GM08714 (cell line): ENCODE measurements around the gene ADAMTS3.
"Not testable (repeated sequence)": the region's sequence is repeated elsewhere in the genome, so short reads cannot be mapped to it uniquely, and the experiment has no call there.

Source experiments
- H3K4me3 ChIP-seq: fragments of 200-500 bp; sonication (Bioruptor generic); 2 replicates; pipeline ENCODE4 v1.5.1; 2014; ENCODE audit warnings: mild to moderate bottlenecking, low read length, inconsistent platforms
- ZNF274 ChIP-seq: IDR thresholded peaks from 2 replicates; pipeline ENCODE4 v1.6.1; 2012; ENCODE audit warnings: mild to moderate bottlenecking, low read depth, low read length

Gene ADAMTS3

DNA sequence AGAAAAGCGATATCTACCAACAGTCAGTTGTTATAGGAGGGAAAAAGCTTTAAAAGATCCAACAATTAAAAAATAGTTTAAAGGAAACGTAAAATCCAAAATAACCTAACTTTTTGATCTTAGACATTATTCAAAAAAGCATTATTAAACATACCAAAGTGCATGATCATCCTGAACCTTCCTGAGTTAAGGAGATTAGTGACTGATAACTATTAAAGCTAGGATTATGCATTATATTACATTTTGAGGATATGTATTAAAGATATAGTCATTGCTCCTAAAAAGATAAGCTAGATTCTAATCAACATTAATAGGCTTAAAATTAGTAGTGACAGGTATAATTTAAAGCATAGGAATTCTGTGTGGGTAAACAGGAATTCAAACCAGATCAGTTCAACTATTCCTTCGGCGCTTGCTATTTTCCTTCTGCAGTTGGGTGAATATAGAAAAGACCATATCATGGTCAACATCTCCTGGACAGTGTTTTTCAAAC is 139.6 kb downstream of the ADAMTS3 start:
- no peak overlapping the region for H3K4me3 ChIP-seq
- TF ChIP-seq ZNF274, result no peak

DNA sequence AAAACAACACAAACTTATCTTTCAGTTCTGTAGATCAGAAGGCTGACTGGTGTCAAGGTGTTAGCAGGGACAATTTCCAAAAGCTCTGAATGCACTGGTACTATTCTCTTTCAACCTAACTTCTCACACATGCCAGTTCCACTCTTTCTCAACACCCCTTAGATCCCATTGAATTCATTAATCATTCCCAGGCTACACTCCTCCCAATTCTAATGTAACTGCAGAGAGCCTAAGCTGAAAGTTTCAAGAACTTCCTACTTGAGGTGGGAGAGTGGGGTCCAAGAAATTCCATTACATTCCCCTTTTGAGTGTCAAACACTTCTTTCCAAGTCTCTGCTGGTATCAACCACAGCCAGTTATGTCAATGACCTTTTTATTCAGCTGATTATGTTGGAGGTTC is 142.0 kb downstream of the ADAMTS3 start:
- no peak for TF ChIP-seq ZNF274
- no peak overlapping the region for H3K4me3 ChIP-seq

DNA sequence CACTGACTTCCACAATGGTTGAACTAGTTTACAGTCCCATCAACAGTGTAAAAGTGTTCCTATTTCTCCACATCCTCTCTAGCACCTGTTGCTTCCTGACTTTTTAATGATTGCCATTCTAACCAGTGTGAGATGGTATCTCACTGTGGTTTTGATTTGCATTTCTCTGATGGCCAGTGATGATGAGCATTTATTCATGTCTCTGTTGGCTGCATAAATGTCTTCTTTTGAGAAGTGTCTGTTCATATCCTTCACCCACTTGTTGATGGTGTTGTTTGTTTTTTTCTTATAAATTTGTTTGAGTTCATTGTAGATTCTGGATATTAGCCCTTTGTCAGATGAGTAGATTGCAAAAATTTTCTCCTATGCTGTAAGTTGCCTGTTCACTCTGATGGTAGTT is 143.1 kb downstream of the ADAMTS3 start:
- not testable (repeated sequence) for H3K4me3 ChIP-seq

DNA sequence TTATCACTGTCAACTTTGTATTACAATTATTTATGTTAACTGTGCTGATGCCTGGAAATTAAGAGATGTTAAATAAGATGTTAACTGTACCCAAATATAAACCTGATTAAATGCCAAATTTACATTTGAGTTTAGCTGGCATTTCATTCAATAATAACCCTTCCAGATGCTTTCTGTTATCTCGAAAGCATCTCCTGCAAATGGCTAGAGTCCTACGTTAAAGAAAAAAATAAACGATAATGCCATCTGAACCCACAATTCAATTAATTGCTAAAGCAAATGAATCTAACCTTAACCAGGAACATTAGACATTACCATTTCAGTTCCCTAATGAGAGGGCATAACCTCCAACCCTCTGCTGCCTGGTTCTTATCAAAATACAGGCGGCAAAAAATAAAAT is 145.0 kb downstream of the ADAMTS3 start:
- no peak overlapping the region for H3K4me3 ChIP-seq
- no peak for TF ChIP-seq ZNF274

DNA sequence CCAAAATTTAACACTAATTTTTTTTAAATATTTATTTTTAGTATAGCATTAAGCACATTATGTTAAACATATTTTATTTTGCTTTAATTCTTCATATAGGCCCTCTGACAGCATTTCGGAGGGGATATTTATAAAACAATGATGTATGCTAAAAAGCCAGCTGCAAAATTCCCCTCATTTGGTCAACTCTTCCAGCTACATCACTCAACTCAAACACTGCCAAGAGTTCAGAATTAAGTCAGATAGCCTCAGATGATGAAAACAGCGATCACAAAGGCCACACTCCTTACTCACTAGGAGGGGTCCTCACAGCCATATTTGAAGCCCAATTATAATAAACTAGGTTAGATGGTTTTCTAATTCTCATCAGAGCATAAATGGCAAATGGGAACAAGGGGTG is 146.6 kb downstream of the ADAMTS3 start:
- no peak overlapping the region for H3K4me3 ChIP-seq
- no peak for TF ChIP-seq ZNF274

DNA sequence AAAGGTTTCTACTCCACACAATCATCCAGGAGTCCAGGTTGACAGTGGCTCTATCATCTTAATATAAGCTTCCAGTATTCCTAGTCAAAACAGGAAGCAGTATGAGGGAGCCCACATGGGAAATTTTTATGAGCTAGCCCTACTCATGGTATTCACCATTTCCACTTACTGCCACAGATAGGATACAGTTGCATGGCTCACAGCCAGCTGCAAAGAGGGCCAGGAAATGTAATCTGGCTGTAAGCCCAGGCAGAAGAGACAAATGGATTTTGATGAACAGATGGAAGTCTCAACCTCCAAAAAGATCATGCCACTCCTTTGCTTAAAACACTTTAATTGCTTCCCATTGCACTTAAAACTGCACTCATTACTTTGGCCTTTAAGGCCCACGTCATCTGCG is 150.6 kb downstream of the ADAMTS3 start:
- H3K4me3 ChIP-seq, result no peak overlapping the region
- TF ChIP-seq ZNF274, result no peak

DNA sequence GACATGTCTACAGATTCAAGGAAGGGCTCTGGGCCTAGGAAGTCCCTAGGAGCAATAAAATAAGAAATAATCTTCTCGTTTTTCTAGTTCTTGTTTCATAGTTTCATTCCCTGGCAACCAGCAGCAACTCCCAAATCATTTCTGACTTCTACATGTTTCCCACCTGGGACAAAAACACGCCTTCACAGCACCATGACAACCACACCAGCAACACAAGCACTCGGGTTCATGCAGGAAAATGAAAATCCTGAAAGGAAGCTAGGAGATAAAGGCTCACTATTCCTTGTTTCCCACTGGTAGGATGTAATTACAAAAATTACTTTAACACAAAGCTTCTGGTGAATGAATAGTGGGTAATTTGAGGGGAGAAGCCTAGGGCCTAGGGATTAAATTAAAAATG is 158.9 kb downstream of the ADAMTS3 start:
- no peak for TF ChIP-seq ZNF274

DNA sequence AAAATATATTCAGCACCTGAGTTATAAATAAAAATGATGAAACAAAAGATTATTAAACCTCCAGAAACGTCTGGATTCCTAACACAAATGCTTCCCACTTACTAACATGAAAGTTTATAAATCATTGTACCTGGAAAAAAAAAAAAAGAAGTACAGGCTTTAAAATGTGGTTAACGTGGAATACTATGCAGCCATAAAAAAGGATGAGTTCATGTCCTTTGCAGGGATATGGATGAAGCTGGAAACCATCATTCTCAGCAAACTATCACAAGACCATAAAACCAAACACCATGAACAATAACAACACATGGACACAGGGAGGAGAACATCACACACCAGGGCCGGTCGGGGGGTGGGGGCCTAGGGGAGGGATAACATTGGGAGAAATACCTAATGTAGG is 160.5 kb downstream of the ADAMTS3 start:
- no peak overlapping the region for H3K4me3 ChIP-seq
- no peak for TF ChIP-seq ZNF274

More for the DNA sequence above, 158.9 kb downstream of the ADAMTS3 start:
- no peak overlapping the region for H3K4me3 ChIP-seq

DNA sequence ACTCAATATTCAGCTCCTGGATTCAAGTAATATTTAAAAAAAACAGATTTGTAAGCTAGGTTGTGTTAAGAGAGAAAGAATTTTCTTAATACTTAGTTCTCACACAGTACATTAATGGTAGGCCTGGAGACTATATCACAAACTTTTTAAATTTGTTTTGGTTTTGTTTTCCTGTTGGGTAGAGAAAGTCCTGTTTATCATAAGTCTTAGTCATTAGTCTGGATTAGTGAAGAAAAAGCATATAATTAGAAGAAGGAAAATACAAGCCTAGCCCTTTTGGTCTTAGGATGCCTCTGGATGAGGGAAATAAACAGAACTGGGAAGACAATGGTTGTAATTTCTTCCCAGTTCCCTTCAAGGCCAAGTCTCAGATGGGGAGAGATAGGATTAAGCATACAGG is 163.6 kb downstream of the ADAMTS3 start:
- H3K4me3 ChIP-seq, result no peak overlapping the region
- no peak for TF ChIP-seq ZNF274

DNA sequence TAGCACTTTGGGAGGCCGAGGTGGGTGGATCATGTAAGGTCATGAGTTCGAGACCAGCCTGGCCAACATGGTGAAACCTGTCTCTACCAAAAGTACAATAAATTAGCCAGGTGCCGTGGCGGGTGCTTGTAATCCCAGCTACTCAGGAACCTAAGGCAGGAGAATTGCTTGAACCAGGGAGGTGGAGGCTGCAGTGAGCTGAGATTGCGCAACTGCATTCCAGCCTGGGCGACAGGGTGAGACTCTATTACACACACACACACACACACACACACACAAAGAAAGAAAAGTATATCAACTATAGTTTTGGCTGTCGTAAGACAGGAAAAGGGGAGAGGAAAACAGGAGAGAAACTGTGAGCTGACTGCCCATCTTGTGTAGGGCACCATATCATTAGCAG is 171.7 kb downstream of the ADAMTS3 start:
- H3K4me3 ChIP-seq, result no peak overlapping the region
- no peak for TF ChIP-seq ZNF274

DNA sequence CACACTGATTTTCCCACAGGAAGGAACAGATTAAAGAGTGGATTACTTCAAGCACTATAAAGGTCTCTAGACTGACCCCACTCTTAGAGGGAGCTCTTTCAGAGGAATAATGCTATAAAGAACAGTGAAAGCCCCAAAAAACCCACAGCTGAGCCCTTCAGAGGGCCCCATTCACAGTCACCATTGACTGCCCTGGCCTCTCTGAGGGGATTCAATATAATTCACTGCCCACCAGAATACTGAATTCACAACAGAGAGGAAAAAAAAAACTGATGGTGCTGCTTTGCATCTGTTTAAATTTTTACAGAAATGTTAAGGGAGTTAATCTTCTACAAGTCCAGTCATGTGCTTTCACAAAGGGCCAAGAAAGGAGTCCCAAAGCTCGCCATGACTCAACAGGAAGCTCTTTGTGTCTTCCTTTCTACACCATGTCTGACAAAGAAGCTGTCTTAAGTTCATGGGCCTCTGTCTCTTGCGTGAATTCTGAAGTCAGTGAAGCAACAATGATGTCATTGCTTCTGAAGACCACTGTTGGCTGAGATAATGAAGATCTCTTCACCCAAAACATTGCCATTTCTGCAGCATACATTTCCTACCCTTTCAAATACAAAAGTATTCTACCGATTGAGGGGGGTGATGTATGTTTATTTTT is 174.9 kb downstream of the ADAMTS3 start:
- TF ChIP-seq ZNF274, result no peak
- no peak overlapping the region for H3K4me3 ChIP-seq

DNA sequence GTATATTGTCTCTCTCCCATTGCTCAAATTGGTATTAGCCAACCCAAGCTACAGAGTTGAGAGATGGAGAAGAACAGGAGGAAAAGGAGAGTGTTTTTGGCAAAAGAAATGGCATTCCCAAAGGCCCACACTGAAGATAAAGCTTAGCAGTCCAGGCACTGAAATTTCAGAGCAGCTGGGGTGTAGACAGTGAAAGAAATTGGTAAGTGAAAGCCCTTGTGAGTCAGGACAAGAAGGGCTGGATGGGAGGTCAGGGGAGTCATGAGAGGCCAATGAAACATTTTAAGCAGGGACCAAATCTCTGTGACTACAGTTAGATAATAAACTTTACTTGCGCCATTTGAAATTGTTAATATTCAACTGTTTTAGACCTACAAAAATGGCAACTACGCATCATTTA is 177.7 kb downstream of the ADAMTS3 start:
- no peak for TF ChIP-seq ZNF274
- no peak overlapping the region for H3K4me3 ChIP-seq

DNA sequence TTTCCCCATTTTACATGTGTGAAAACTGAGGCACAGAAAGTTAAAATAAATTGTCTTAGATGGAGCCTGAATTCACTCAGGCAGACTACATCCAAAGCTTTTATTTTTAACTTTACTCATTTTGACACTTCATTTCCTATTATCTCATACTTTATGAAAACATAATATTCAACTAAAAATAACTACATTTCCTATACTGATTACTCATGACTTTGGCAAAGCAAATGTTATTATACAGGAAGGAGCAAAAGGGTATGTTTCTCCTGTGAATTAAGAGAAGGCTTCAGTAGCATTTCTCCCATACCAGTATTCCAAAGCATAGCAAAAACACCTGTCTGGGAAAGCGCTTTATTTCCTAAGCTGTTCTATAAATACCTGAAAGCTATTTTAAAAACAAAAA is 178.6 kb downstream of the ADAMTS3 start:
- no peak for TF ChIP-seq ZNF274
- H3K4me3 ChIP-seq, result no peak overlapping the region

DNA sequence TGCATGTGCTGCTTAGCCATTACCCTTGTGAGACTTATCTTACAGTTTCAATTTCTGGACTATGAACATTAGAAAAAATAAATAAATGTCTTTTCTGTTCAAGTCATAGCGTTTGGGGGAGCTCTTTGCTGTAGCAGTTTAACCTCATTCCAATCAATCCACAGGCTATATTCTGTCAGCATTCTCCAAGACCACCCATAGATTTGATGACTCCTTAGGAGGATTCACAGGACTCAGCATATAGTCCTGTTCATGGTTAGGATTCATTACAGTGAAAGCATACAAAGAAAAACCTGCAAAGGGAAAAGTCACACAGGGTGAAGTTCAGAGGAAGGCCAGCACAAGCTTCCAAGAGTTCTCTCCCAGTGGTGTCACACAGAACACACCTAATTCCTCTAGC is 180.5 kb downstream of the ADAMTS3 start:
- no peak for TF ChIP-seq ZNF274
- H3K4me3 ChIP-seq, result no peak overlapping the region

DNA sequence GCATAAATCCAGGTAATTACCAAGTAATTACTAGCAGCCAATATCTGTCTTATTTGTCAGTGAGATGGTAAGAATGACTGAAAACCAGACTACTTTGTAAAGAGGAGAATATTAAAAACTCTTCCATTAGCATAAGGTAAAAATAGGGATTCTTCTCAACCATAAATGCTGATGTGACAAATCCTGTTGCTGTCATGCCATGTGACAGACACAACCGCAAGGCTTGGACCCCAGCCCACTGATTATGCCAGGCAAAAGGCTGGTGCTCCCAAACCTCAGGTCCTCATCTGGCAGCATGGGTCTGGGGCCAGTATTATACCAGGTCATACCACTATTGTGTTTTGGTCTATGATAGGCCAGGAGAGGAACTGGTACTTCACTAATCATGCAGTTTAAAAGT is 181.1 kb downstream of the ADAMTS3 start:
- no peak for TF ChIP-seq ZNF274

DNA sequence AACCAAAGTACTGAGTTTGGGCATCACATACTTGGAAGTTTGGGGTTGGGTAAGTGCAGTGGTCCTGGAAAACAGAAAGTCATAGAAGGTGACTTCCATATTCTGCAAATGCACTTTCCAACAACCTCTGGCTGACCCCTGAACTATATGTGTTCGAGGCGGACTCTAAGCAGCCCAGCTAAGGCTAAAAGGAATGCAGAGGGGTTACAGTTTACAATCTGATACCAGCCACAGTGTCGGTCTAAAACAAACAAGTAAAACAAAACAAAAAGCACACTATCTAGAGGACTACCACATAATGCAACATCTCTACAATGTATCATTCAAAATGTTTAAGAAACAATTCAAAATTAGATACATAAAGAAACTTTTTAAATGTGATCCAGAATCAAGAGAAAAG is 185.6 kb downstream of the ADAMTS3 start:
- no peak for TF ChIP-seq ZNF274

More for the DNA sequence above, 181.1 kb downstream of the ADAMTS3 start:
- no peak overlapping the region for H3K4me3 ChIP-seq

More for the DNA sequence above, 185.6 kb downstream of the ADAMTS3 start:
- no peak overlapping the region for H3K4me3 ChIP-seq
